Tibial nerve (tissue), 3 donors: ENCODE measurements around the gene PCSK6.

Experiments
- POLR2A ChIP-seq, 2 donors: fragments of 450-650 bp; IDR thresholded peaks; one replicate each; pipeline ENCODE4 v1.6.1; 2017; ENCODE audit warnings: antibody characterized with exemption in 2 of 2, mild to moderate bottlenecking in 2 of 2, moderate library complexity in 2 of 2
- TF ChIP-seq, protein P1 (sequence below), 5 experiments: fragments of 200-600 bp in 3 of 5; fragments of 450-650 bp in 2 of 5; sonication (generic) in 3 of 5; IDR thresholded peaks; one replicate each; pipeline ENCODE4 v1.5.1; 2016 to 2019; ENCODE audit warnings: antibody characterized with exemption in 5 of 5, mild to moderate bottlenecking in 3 of 5, moderate library complexity in 2 of 5

DNA sequence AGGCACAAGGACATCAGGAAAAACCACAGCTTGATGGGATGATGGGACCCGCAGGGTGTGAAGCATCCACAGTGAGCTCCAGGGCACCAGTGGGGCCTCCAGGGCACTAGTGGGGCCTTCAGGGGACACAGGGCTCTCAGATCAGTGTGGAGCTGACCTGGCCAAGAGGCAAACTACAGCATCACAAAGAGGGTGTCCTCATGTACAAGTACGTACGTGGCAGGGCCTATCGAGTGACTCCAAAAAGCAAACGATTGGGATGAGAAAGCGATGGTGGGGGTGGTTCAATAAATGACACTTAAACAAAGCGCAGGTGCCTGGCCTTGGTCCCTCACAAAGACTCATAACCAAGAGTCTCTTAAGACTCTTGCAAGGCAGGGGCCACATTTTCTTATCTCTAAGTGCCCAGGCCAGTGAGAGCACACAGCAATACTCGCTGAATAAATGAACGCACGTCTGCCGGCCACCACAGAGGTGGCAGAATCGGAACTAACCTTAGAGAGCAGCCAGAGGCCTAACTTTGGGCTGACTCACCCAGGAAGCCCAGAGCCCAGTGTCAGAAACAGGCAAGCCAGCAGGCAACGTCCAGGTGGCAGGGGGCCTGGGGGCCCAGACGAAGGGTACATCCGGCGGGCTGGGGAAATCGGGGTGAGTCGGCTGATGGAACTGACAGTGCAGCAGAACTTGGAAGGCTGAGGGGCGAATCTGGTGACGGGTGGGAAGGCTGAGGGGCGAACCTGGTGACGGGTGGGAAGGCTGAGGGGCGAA, 8.7 kb downstream of the PCSK6 start:
- TF ChIP-seq, protein P1, sequence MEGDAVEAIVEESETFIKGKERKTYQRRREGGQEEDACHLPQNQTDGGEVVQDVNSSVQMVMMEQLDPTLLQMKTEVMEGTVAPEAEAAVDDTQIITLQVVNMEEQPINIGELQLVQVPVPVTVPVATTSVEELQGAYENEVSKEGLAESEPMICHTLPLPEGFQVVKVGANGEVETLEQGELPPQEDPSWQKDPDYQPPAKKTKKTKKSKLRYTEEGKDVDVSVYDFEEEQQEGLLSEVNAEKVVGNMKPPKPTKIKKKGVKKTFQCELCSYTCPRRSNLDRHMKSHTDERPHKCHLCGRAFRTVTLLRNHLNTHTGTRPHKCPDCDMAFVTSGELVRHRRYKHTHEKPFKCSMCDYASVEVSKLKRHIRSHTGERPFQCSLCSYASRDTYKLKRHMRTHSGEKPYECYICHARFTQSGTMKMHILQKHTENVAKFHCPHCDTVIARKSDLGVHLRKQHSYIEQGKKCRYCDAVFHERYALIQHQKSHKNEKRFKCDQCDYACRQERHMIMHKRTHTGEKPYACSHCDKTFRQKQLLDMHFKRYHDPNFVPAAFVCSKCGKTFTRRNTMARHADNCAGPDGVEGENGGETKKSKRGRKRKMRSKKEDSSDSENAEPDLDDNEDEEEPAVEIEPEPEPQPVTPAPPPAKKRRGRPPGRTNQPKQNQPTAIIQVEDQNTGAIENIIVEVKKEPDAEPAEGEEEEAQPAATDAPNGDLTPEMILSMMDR (IDR thresholded peaks at IDR 0.05): no peak
- TF ChIP-seq POLR2A (IDR thresholded peaks at IDR 0.05): no peak
